ENCODE measurements around the gene AP1M1.
A peak's percentile ranks its signal among the peaks of the same experiment; 100 is the strongest.

AP1M1 gene

GRCh38 chr19:16166417-16166816 is 31.3 kb upstream of the AP1M1 start:
- no peak for DNase-seq (ENCODE audit: low read depth in 1 of 2, low spot score in 1 of 2)
- TF ChIP-seq GABPA (IDR thresholded peaks at IDR 0.05; ENCODE audit: low read depth), result no peak
- no peak for TF ChIP-seq REST (IDR thresholded peaks at IDR 0.05; ENCODE audit: insufficient replicate concordance, low read depth)
- TF ChIP-seq SPI1 (IDR thresholded peaks at IDR 0.05; ENCODE audit: borderline replicate concordance, low read depth), result no peak
- no peak for TF ChIP-seq CTCF (IDR thresholded peaks at IDR 0.05; ENCODE audit: insufficient read depth, low read length)
- TF ChIP-seq POLR2AphosphoS5 (IDR thresholded peaks at IDR 0.05; ENCODE audit: low read depth), result no peak
- H3K27me3 ChIP-seq (ENCODE audit: insufficient read depth, poor library complexity, severe bottlenecking), result no peaks in the 10 kb centered on the region
- H3K4me3 ChIP-seq (replicated peaks; ENCODE audit: insufficient read depth, low read length), result no peak overlapping the region
- H3K27ac ChIP-seq (replicated peaks), result no peak overlapping the region

GRCh38 chr19:16167055-16167454 is 30.7 kb upstream of the AP1M1 start:
- H3K4me3 ChIP-seq (replicated peaks; ENCODE audit: insufficient read depth, low read length), result no peak overlapping the region
- no peak overlapping the region for H3K27ac ChIP-seq (replicated peaks)
- TF ChIP-seq POLR2AphosphoS5 (IDR thresholded peaks at IDR 0.05; ENCODE audit: low read depth) (no peak), GABPA (IDR thresholded peaks at IDR 0.05; ENCODE audit: low read depth) (no peak), CTCF (IDR thresholded peaks at IDR 0.05; ENCODE audit: insufficient read depth, low read length) (no peak)
- H3K27me3 ChIP-seq (ENCODE audit: insufficient read depth, poor library complexity, severe bottlenecking), result no peaks in the 10 kb centered on the region
- DNase-seq (ENCODE audit: low read depth in 1 of 2, low spot score in 1 of 2), result no peak

GRCh38 chr19:16168465-16169081 is 29.1 kb upstream of the AP1M1 start:
- peak overlapping the region; percentile 82 for H3K27ac ChIP-seq (replicated peaks)
- no peak for TF ChIP-seq GABPA (IDR thresholded peaks at IDR 0.05; ENCODE audit: low read depth)
- peak; percentile 26 for TF ChIP-seq REST (IDR thresholded peaks at IDR 0.05; ENCODE audit: insufficient replicate concordance, low read depth)
- DNase-seq (ENCODE audit: low read depth in 1 of 2, low spot score in 1 of 2), result peak in 1 of 2 experiments; percentile 88
- H3K27me3 ChIP-seq (ENCODE audit: insufficient read depth, poor library complexity, severe bottlenecking), result no peaks in the 10 kb centered on the region
- no peak overlapping the region for H3K4me3 ChIP-seq (replicated peaks; ENCODE audit: insufficient read depth, low read length)

GRCh38 chr19:16170134-16170533 is 27.6 kb upstream of the AP1M1 start:
- TF ChIP-seq POLR2AphosphoS5 (IDR thresholded peaks at IDR 0.05; ENCODE audit: low read depth) (no peak), CTCF (IDR thresholded peaks at IDR 0.05; ENCODE audit: insufficient read depth, low read length) (no peak), GABPA (IDR thresholded peaks at IDR 0.05; ENCODE audit: low read depth) (no peak), REST (IDR thresholded peaks at IDR 0.05; ENCODE audit: insufficient replicate concordance, low read depth) (no peak), SPI1 (IDR thresholded peaks at IDR 0.05; ENCODE audit: borderline replicate concordance, low read depth) (no peak)
- no peak for DNase-seq (ENCODE audit: low read depth in 1 of 2, low spot score in 1 of 2)

More at GRCh38 chr19:16170134-16170533, 27.6 kb upstream of the AP1M1 start:
- Histone ChIP-seq H3K4me3 (replicated peaks; ENCODE audit: insufficient read depth, low read length) (no peak overlapping the region), H3K27ac (replicated peaks) (peak overlapping the region; percentile 82), H3K27me3 (ENCODE audit: insufficient read depth, poor library complexity, severe bottlenecking) (no peaks in the 10 kb centered on the region)
